Body of pancreas (tissue), 4 donors: ENCODE data around the gene KIAA0319L.

Experiments used
- POLR2A ChIP-seq, 3 donors: fragments of 450-650 bp; IDR thresholded peaks; one replicate each; pipeline ENCODE4 v1.6.1; 2016; ENCODE audit warnings: antibody characterized with exemption in 3 of 3, mild to moderate bottlenecking in 2 of 3
- TF ChIP-seq, protein P1 (sequence below), 7 experiments: fragments of 450-650 bp in 4 of 7; fragments of 200-600 bp in 3 of 7; sonication (generic) in 3 of 7; IDR thresholded peaks; one replicate each; pipeline ENCODE4 v1.5.1; 2016 to 2019; ENCODE audit warnings: antibody characterized with exemption in 7 of 7

- TF ChIP-seq, protein P1, sequence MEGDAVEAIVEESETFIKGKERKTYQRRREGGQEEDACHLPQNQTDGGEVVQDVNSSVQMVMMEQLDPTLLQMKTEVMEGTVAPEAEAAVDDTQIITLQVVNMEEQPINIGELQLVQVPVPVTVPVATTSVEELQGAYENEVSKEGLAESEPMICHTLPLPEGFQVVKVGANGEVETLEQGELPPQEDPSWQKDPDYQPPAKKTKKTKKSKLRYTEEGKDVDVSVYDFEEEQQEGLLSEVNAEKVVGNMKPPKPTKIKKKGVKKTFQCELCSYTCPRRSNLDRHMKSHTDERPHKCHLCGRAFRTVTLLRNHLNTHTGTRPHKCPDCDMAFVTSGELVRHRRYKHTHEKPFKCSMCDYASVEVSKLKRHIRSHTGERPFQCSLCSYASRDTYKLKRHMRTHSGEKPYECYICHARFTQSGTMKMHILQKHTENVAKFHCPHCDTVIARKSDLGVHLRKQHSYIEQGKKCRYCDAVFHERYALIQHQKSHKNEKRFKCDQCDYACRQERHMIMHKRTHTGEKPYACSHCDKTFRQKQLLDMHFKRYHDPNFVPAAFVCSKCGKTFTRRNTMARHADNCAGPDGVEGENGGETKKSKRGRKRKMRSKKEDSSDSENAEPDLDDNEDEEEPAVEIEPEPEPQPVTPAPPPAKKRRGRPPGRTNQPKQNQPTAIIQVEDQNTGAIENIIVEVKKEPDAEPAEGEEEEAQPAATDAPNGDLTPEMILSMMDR (IDR thresholded peaks at IDR 0.05) = no peak
- no peak for TF ChIP-seq POLR2A (IDR thresholded peaks at IDR 0.05)
Measured at GRCh38 chr1:35439626-35440025, 117.6 kb downstream of the KIAA0319L start.
